ENCODE results near the gene FEM1B.
A peak's percentile ranks its signal among the peaks of the same experiment; 100 is the strongest.

Gene FEM1B

GRCh38 chr15:68311464-68311835 lies 33.9 kb downstream of the FEM1B start:
- H3K4me3 ChIP-seq, result no peak overlapping the region
- TF ChIP-seq Cebpa-rat (IDR thresholded peaks at IDR 0.05), result no peak
- peaks cover 20 to 46% (median 33%) of the 10 kb centered on the region in 10 experiments for H3K4me1 ChIP-seq
- no peak overlapping the region for H3K27ac ChIP-seq
- H3K4me2 ChIP-seq, result peak overlapping the region in 3 of 11 experiments; percentile 15 to 80 (median 55); a peak in 1 of 22 replicates
- no peak overlapping the region for H3K9ac ChIP-seq
- H4K20me1 ChIP-seq, result no peaks in the 10 kb centered on the region
- no peaks in the 10 kb centered on the region for H3K36me3 ChIP-seq
- no peaks in the 10 kb centered on the region for H3K9me3 ChIP-seq (replicated peaks in 1 of 11)
- no peaks in the 10 kb centered on the region for H3K27me3 ChIP-seq

GRCh38 chr15:68311859-68312557 lies 34.5 kb downstream of the FEM1B start:
- Histone ChIP-seq H3K4me1 (peaks cover 20 to 47% (median 33%) of the 10 kb centered on the region in 10 experiments), H3K4me2 (peak overlapping the region in 1 of 11 experiments; percentile 52; a peak in 1 of 22 replicates), H3K9me3 (replicated peaks in 1 of 11) (no peaks in the 10 kb centered on the region), H4K20me1 (no peaks in the 10 kb centered on the region), H3K4me3 (no peak overlapping the region), H3K27ac (no peak overlapping the region), H3K36me3 (no peaks in the 10 kb centered on the region), H3K9ac (no peak overlapping the region), H3K27me3 (no peaks in the 10 kb centered on the region)
- no peak for TF ChIP-seq Cebpa-rat (IDR thresholded peaks at IDR 0.05)

- Histone ChIP-seq H3K36me3 (no peaks in the 10 kb centered on the region), H3K27me3 (no peaks in the 10 kb centered on the region), H3K9me3 (replicated peaks in 1 of 11) (no peaks in the 10 kb centered on the region), H3K9ac (no peak overlapping the region), H4K20me1 (no peaks in the 10 kb centered on the region), H3K4me1 (peaks cover 20 to 47% (median 30%) of the 10 kb centered on the region in 10 experiments), H3K27ac (no peak overlapping the region), H3K4me2 (peak overlapping the region in 2 of 11 experiments; percentile 43 to 52; a peak in 4 of 22 replicates), H3K4me3 (no peak overlapping the region)
- TF ChIP-seq Cebpa-rat (IDR thresholded peaks at IDR 0.05), result no peak
Measured at GRCh38 chr15:68312701-68313204, 35.2 kb downstream of the FEM1B start.

GRCh38 chr15:68313501-68314410 lies 36.2 kb downstream of the FEM1B start:
- H3K36me3 ChIP-seq, result no peaks in the 10 kb centered on the region
- no peaks in the 10 kb centered on the region for H3K27me3 ChIP-seq
- H3K9me3 ChIP-seq (replicated peaks in 1 of 11), result no peaks in the 10 kb centered on the region
- peak overlapping the region in 3 of 11 experiments; percentile 14 to 43 (median 21); a peak in 3 of 22 replicates for H3K4me2 ChIP-seq
- H3K9ac ChIP-seq, result peak overlapping the region in 2 of 11 experiments; percentile 19; a peak in 1 of 22 replicates
- H3K4me1 ChIP-seq, result peaks cover 20 to 47% (median 30%) of the 10 kb centered on the region in 10 experiments
- no peak overlapping the region; a peak in 1 of 22 replicates for H3K27ac ChIP-seq
- H3K4me3 ChIP-seq, result no peak overlapping the region
- no peaks in the 10 kb centered on the region for H4K20me1 ChIP-seq
- TF ChIP-seq Cebpa-rat (IDR thresholded peaks at IDR 0.05), result no peak

- no peak for TF ChIP-seq Cebpa-rat (IDR thresholded peaks at IDR 0.05)
Measured at GRCh38 chr15:68314563-68314962, 37.0 kb downstream of the FEM1B start.

GRCh38 chr15:68315035-68315434 lies 37.5 kb downstream of the FEM1B start:
- H3K9me3 ChIP-seq (replicated peaks in 1 of 11), result no peaks in the 10 kb centered on the region
- H3K36me3 ChIP-seq, result no peaks in the 10 kb centered on the region
- peak overlapping the region in 2 of 11 experiments; percentile 44 to 64; a peak in 3 of 22 replicates for H3K4me2 ChIP-seq
- no peak overlapping the region for H3K9ac ChIP-seq
- H3K4me3 ChIP-seq, result no peak overlapping the region
- no peaks in the 10 kb centered on the region for H3K27me3 ChIP-seq
- TF ChIP-seq Cebpa-rat (IDR thresholded peaks at IDR 0.05), result no peak
- H3K4me1 ChIP-seq, result peaks cover 20 to 47% (median 30%) of the 10 kb centered on the region in 10 experiments
- H3K27ac ChIP-seq, result no peak overlapping the region
- no peaks in the 10 kb centered on the region for H4K20me1 ChIP-seq

More at GRCh38 chr15:68314563-68314962, 37.0 kb downstream of the FEM1B start:
- no peaks in the 10 kb centered on the region for H3K9me3 ChIP-seq (replicated peaks in 1 of 11)
- no peaks in the 10 kb centered on the region for H4K20me1 ChIP-seq
- no peak overlapping the region for H3K4me2 ChIP-seq
- H3K27ac ChIP-seq, result no peak overlapping the region
- H3K4me1 ChIP-seq, result peaks cover 20 to 47% (median 30%) of the 10 kb centered on the region in 10 experiments
- H3K36me3 ChIP-seq, result no peaks in the 10 kb centered on the region
- no peak overlapping the region for H3K9ac ChIP-seq
- H3K4me3 ChIP-seq, result no peak overlapping the region
- H3K27me3 ChIP-seq, result no peaks in the 10 kb centered on the region

- Histone ChIP-seq H3K9ac (0 out of 22 replicates have a peak overlapping the region, but pooled peaks of 1 of the 11 experiments have one; percentile 13), H3K4me2 (peak overlapping the region in 9 of 11 experiments; percentile 24 to 64 (median 44); a peak in 14 of 22 replicates), H4K20me1 (no peaks in the 10 kb centered on the region), H3K4me1 (peaks cover 16 to 41% (median 27%) of the 10 kb centered on the region in 10 experiments), H3K9me3 (replicated peaks in 1 of 11) (no peaks in the 10 kb centered on the region), H3K27ac (no peak overlapping the region), H3K27me3 (no peaks in the 10 kb centered on the region), H3K4me3 (no peak overlapping the region), H3K36me3 (no peaks in the 10 kb centered on the region)
- TF ChIP-seq Cebpa-rat (IDR thresholded peaks at IDR 0.05), result no peak
Measured at GRCh38 chr15:68315495-68316031, 38.0 kb downstream of the FEM1B start.

GRCh38 chr15:68316061-68316804 lies 38.7 kb downstream of the FEM1B start:
- no peak overlapping the region for H3K4me3 ChIP-seq
- peak overlapping the region in 9 of 11 experiments; percentile 24 to 64 (median 44); a peak in 16 of 22 replicates for H3K4me2 ChIP-seq
- no peaks in the 10 kb centered on the region for H3K9me3 ChIP-seq (replicated peaks in 1 of 11)
- H3K4me1 ChIP-seq, result peaks cover 13 to 35% (median 22%) of the 10 kb centered on the region in 10 experiments
- no peak overlapping the region for H3K27ac ChIP-seq
- H3K36me3 ChIP-seq, result no peaks in the 10 kb centered on the region
- no peaks in the 10 kb centered on the region for H4K20me1 ChIP-seq
- H3K9ac ChIP-seq, result no peak overlapping the region
- TF ChIP-seq Cebpa-rat (IDR thresholded peaks at IDR 0.05), result no peak
- no peaks in the 10 kb centered on the region for H3K27me3 ChIP-seq

Measured in BLaER1 treated with 17β-estradiol and CSF1 and Interleukin-3, amounts not matched to agents 10 nM and 100 nM (cell line).